ENCODE measurements around the gene TRPM8. TPM values are rescaled to one million over a fixed set of nuclear protein-coding genes. Genes with fewer than 3 reads are reported as not detected.

TRPM8 gene
- total RNA-seq, 3 donors from 2014 or later (not counting 1 experiment from before 2014, with no cell fraction given): not detected

DNA sequence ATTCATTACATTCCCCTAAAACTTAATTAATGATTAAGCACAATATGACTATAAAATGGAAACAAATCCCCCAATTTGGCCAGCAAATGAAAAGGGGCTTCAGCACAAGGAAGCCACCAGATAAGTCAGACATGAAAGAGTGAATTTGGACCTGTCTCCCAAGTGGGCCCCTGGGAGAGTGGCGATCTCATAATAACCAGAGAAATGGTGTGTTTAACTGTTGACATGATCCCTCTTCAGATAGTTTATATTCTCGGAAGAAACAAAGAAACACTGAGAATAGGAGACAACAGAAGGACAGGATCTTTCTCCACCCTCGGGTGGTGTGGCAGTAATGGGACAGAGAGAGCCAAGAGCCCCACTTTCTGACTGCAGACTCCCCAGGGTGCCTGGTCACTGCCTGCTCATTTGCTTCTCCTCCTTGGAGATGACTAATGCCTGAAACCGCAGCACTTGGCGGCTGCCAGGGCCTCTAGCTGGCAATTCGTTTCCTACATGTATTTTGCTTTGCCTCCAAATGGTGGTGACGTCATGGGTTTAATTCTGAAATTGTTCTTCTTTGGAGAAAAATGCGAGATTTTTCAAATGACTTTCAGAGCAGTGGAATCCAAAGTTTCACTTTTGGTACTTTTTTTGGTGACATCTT is 86.9 kb downstream of the TRPM8 start:
- WGBS (ENCODE audit: insufficient coverage): 77% methylated on average over 8 of the region's 8 CpGs
- Mint-ChIP-seq H3K4me1 (peaks cover 19 to 21% of the 10 kb centered on the region in 2 donors), H3K27ac (no peak overlapping the region)

DNA sequence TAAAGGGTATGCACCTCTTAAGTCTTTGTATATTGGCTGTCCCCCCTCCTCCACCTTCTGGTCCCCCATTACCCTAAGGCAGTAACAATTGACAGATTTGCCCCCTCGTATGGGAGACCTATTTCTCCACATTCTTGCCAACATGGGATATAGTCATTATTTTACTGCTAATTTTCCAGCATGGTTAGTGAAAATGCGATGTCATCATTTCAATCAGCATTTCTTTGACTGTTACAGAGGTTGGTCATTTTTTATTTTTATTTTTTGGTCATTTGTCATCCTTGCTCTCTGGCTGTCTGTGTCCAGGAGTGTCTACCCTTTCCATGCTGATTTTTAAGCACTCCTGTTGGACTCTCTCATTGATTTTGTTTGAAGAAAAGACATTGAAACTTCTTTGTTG is 88.0 kb downstream of the TRPM8 start:
- Histone ChIP-seq H3K27ac (ENCODE audit: low read length) (no peak overlapping the region), H3K4me1 (ENCODE audit: control insufficient read depth, insufficient read depth, low read length) (peaks cover 24% of the 10 kb centered on the region), H3K9me3 (ENCODE audit: control insufficient read depth, insufficient read depth, low read length) (no peaks in the 10 kb centered on the region), H3K36me3 (ENCODE audit: control insufficient read depth, insufficient read depth, low read length) (no peaks in the 10 kb centered on the region), H3K27me3 (ENCODE audit: control insufficient read depth, insufficient read depth, low read length) (no peaks in the 10 kb centered on the region), H3K4me3 (ENCODE audit: low read length) (no peak overlapping the region)
- Mint-ChIP-seq H3K27ac (no peak overlapping the region), H3K9me3 (no peaks in the 10 kb centered on the region), H3K27me3 (ENCODE audit: low read depth in 2 of 2) (peaks cover 0 to 10% of the 10 kb centered on the region in 2 donors), H3K36me3 (no peaks in the 10 kb centered on the region), H3K4me1 (peaks cover 19 to 21% of the 10 kb centered on the region in 2 donors), H3K4me3 (no peak overlapping the region)
- no peak for DNase-seq
- TF ChIP-seq, protein P1, sequence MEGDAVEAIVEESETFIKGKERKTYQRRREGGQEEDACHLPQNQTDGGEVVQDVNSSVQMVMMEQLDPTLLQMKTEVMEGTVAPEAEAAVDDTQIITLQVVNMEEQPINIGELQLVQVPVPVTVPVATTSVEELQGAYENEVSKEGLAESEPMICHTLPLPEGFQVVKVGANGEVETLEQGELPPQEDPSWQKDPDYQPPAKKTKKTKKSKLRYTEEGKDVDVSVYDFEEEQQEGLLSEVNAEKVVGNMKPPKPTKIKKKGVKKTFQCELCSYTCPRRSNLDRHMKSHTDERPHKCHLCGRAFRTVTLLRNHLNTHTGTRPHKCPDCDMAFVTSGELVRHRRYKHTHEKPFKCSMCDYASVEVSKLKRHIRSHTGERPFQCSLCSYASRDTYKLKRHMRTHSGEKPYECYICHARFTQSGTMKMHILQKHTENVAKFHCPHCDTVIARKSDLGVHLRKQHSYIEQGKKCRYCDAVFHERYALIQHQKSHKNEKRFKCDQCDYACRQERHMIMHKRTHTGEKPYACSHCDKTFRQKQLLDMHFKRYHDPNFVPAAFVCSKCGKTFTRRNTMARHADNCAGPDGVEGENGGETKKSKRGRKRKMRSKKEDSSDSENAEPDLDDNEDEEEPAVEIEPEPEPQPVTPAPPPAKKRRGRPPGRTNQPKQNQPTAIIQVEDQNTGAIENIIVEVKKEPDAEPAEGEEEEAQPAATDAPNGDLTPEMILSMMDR (IDR thresholded peaks at IDR 0.05): no peak
- WGBS (ENCODE audit: insufficient coverage): no CpG with 5 or more reads among the region's 2 CpGs
- intact Hi-C loops (cut with micrococcal nuclease): no loop called here
- no peak for ATAC-seq

More for the DNA sequence above, 86.9 kb downstream of the TRPM8 start:
- intact Hi-C loops (cut with micrococcal nuclease): no loop called here
- H3K36me3 ChIP-seq (ENCODE audit: control insufficient read depth, insufficient read depth, low read length): no peaks in the 10 kb centered on the region
- ATAC-seq: no peak
- peaks cover 0 to 10% of the 10 kb centered on the region in 2 donors for H3K27me3 Mint-ChIP-seq (ENCODE audit: low read depth in 2 of 2)
- H3K4me3 ChIP-seq (ENCODE audit: low read length): no peak overlapping the region
- H3K9me3 Mint-ChIP-seq: no peaks in the 10 kb centered on the region
- no peaks in the 10 kb centered on the region for H3K9me3 ChIP-seq (ENCODE audit: control insufficient read depth, insufficient read depth, low read length)
- TF ChIP-seq, protein P1 (IDR thresholded peaks at IDR 0.05): no peak
- no peak overlapping the region for H3K27ac ChIP-seq (ENCODE audit: low read length)
- no peak for DNase-seq
- H3K27me3 ChIP-seq (ENCODE audit: control insufficient read depth, insufficient read depth, low read length): no peaks in the 10 kb centered on the region
- peaks cover 31% of the 10 kb centered on the region for H3K4me1 ChIP-seq (ENCODE audit: control insufficient read depth, insufficient read depth, low read length)
- H3K36me3 Mint-ChIP-seq: no peaks in the 10 kb centered on the region
- H3K4me3 Mint-ChIP-seq: no peak overlapping the region

DNA sequence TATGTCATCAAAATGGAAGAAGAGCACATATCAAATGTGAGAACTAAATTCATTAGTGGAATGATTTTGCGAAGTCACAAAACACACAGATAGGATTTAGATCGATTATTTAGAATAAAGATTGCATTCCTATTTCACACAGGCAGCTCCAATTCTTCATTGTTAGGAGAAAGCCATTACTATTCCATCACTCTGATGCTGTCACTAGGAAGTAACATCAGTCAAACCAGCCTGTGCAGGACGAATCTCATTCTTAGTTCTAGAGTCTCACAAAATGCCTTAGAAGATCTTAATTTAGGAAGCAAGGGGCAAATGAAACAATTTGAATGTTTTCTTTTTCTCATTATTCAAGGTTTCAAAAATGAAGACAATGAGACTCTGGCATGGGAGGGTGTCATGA is 89.3 kb downstream of the TRPM8 start:
- intact Hi-C loops (cut with micrococcal nuclease): no loop called here
- Mint-ChIP-seq H3K36me3 (no peaks in the 10 kb centered on the region), H3K4me3 (no peak overlapping the region), H3K27me3 (ENCODE audit: low read depth in 2 of 2) (peaks cover 0 to 17% of the 10 kb centered on the region in 2 donors), H3K4me1 (peaks cover 12 to 13% of the 10 kb centered on the region in 2 donors), H3K9me3 (no peaks in the 10 kb centered on the region), H3K27ac (no peak overlapping the region)
- Histone ChIP-seq H3K36me3 (ENCODE audit: control insufficient read depth, insufficient read depth, low read length) (no peaks in the 10 kb centered on the region), H3K27ac (ENCODE audit: low read length) (no peak overlapping the region), H3K4me1 (ENCODE audit: control insufficient read depth, insufficient read depth, low read length) (peaks cover 10% of the 10 kb centered on the region), H3K27me3 (ENCODE audit: control insufficient read depth, insufficient read depth, low read length) (no peaks in the 10 kb centered on the region), H3K4me3 (ENCODE audit: low read length) (no peak overlapping the region), H3K9me3 (ENCODE audit: control insufficient read depth, insufficient read depth, low read length) (no peaks in the 10 kb centered on the region)
- ATAC-seq (no peak), DNase-seq (no peak)
- TF ChIP-seq, protein P1 (IDR thresholded peaks at IDR 0.05): no peak
- 95% methylated on average over 3 of the region's 3 CpGs for WGBS (ENCODE audit: insufficient coverage)

DNA sequence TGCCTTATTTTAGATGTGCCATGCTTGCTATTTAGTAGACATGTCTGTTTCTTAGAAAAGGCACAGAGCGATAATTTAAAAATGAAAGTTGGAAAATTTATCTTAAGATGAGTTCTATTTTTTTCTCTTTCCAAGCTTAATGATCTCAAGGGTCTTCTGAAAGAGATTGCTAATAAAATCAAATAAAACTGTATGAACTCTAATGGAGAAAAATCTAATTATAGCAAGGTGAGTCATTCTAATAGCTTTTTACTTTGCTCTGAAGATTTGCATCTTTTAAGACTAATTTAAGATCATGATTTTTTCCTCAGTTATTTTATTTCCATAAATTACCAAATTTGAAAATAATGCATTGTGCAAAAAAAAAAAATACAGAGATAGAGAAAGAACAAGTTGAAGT is 97.3 kb downstream of the TRPM8 start:
- intact Hi-C loops (cut with micrococcal nuclease): no loop called here

More for the DNA sequence above, 97.3 kb downstream of the TRPM8 start:
- Histone ChIP-seq H3K4me1 (ENCODE audit: control insufficient read depth, insufficient read depth, low read length) (no peaks in the 10 kb centered on the region), H3K36me3 (ENCODE audit: control insufficient read depth, insufficient read depth, low read length) (no peaks in the 10 kb centered on the region), H3K27me3 (ENCODE audit: control insufficient read depth, insufficient read depth, low read length) (peaks cover 2% of the 10 kb centered on the region), H3K9me3 (ENCODE audit: control insufficient read depth, insufficient read depth, low read length) (no peaks in the 10 kb centered on the region), H3K4me3 (ENCODE audit: low read length) (no peak overlapping the region), H3K27ac (ENCODE audit: low read length) (no peak overlapping the region)
- Mint-ChIP-seq H3K9me3 (no peaks in the 10 kb centered on the region), H3K27ac (no peak overlapping the region), H3K4me3 (no peak overlapping the region), H3K27me3 (ENCODE audit: low read depth in 2 of 2) (peaks cover 5 to 34% of the 10 kb centered on the region in 2 donors), H3K36me3 (peaks cover 9% of the 10 kb centered on the region), H3K4me1 (peaks cover 8% of the 10 kb centered on the region in 2 donors)
- TF ChIP-seq, protein P1 (IDR thresholded peaks at IDR 0.05): no peak
- ATAC-seq (no peak), DNase-seq (no peak)
- no CpG with 5 or more reads among the region's 1 CpG for WGBS (ENCODE audit: insufficient coverage)

Data from natural killer cell (primary cell).